ENCODE results near the gene TMEM190. TPM values are rescaled to one million over a fixed set of nuclear protein-coding genes. Genes with fewer than 3 reads are reported as not detected.

Gene TMEM190
- total and polyA plus RNA-seq, 2 of the 8 experiments (the other 6 are each of a cell fraction or from before 2014, with no cell fraction given) = 1.6 TPM; not detected in 1

GRCh38 chr19:55419103-55419502, 42.5 kb downstream of the TMEM190 start:
- Histone ChIP-seq H3K79me1 (ENCODE audit: low read depth, low read length) (no peaks in the 10 kb centered on the region), H3K23ac (ENCODE audit: insufficient read length) (no peak overlapping the region), H4K5ac (ENCODE audit: insufficient read length, low read depth, low read length) (no peak overlapping the region), H2BK120ac (replicated peaks; ENCODE audit: low read depth, low read length) (no peak overlapping the region), H3K9me3 (ENCODE audit: insufficient read depth in 2 of 2, low read depth in 1 of 2, low read length in 1 of 2) (no peaks in the 10 kb centered on the region; a peak in 1 of 4 replicates), H3K27ac (ENCODE audit: low read depth, low read length) (no peak overlapping the region), H2BK12ac (ENCODE audit: low read depth, low read length) (no peak overlapping the region), H3K36me3 (ENCODE audit: control insufficient read depth in 2 of 4, insufficient read depth in 4 of 4, low read length in 3 of 4) (no peaks in the 10 kb centered on the region), H2AK5ac (ENCODE audit: low read depth, low read length) (peak overlapping the region; percentile 65; the same call in 1 of the 2 replicates), H2AFZ (ENCODE audit: low read length) (no peak overlapping the region), H3K9ac (replicated peaks in 1 of 4; ENCODE audit: extremely low read depth in 1 of 4, low read depth in 3 of 4, low read length in 3 of 4) (no peak overlapping the region), H3K18ac (ENCODE audit: extremely low read depth, low read length) (no peak overlapping the region), H2BK5ac (ENCODE audit: low read depth, low read length) (no peak overlapping the region), H4K91ac (replicated peaks; ENCODE audit: insufficient read length, low read length) (no peak overlapping the region), H2BK15ac (ENCODE audit: low read length) (no peak overlapping the region), H3K56ac (replicated peaks; ENCODE audit: insufficient read length, low read depth, low read length) (no peak overlapping the region), H3K23me2 (ENCODE audit: low read depth, low read length) (no peaks in the 10 kb centered on the region), H3K14ac (ENCODE audit: insufficient read length) (no peak overlapping the region), H3K4me2 (ENCODE audit: insufficient read depth in 1 of 2, low read depth in 2 of 2, low read length in 2 of 2) (no peak overlapping the region), H4K8ac (ENCODE audit: extremely low read depth, insufficient read depth, low read length) (no peak overlapping the region), H3K4ac (replicated peaks; ENCODE audit: insufficient read length, low read depth, low read length) (no peak overlapping the region), H3K4me1 (replicated peaks in 1 of 4; ENCODE audit: control insufficient read depth in 3 of 4, insufficient read depth in 4 of 4, low read length in 3 of 4) (peaks cover 0 to 2% (median 0%) of the 10 kb centered on the region in 4 experiments; a peak in 1 of 7 replicates), H3K79me2 (ENCODE audit: control insufficient read depth in 1 of 2, insufficient read depth in 2 of 2, low read length in 2 of 2) (no peaks in the 10 kb centered on the region), H2BK20ac (ENCODE audit: low read length) (no peak overlapping the region), H3K4me3 (ENCODE audit: extremely low read depth in 1 of 4, insufficient read depth in 2 of 4, low read depth in 3 of 4, low read length in 4 of 4) (no peak overlapping the region), H4K20me1 (replicated peaks in 1 of 2; ENCODE audit: control insufficient read depth in 1 of 2, insufficient read depth in 2 of 2, low read length in 2 of 2) (no peaks in the 10 kb centered on the region), H3K27me3 (replicated peaks in 1 of 4; ENCODE audit: control insufficient read depth in 3 of 4, extremely low read depth in 1 of 4, insufficient read depth in 3 of 4, low read length in 3 of 4) (peaks cover 0 to 9% (median 2%) of the 10 kb centered on the region in 4 experiments; a peak in 2 of 7 replicates)
- CTCF ChIA-PET (ENCODE audit: partially characterized antibody) = interaction anchor here (0.6 to 4.3 kb wide), 30 partner anchors 9 to 500 kb away, joined by 3 to 17 read pairs (median 5); partner anchors contain the start of gene SHISA7
- FAIRE-seq (no peak), DNase-seq (ENCODE audit: low read depth in 1 of 2, low spot score in 2 of 2) (no peak)
- WGBS, 2 experiments (ENCODE audit: extremely low coverage in 1 of 2, insufficient coverage in 1 of 2, insufficient read length in 1 of 2, insufficient replicate concordance in 2 of 2, low coverage in 1 of 2, low lambda C conversion rate in 2 of 2, missing lambda C conversion rate in 1 of 2) = 84% methylated on average over 5 of the region's 5 CpGs; no CpG with 5 or more reads in 1 of the 2 experiments
- POLR2A ChIA-PET (ENCODE audit: partially characterized antibody) = interaction anchor here (0.9 to 34.6 kb wide), 5 partner anchors 10 to 70 kb away, joined by 3 to 874 read pairs (median 4); partner anchors contain the start of genes RPL28, TMEM238 and UBE2S
- TF ChIP-seq POLR2A (IDR thresholded peaks at IDR 0.05; ENCODE audit: control extremely low read depth in 1 of 2, low read depth in 2 of 2, low read length in 2 of 2) (no peak), ZNF274 (IDR thresholded peaks at IDR 0.05; ENCODE audit: borderline replicate concordance, extremely low read depth, low read length) (no peak), E2F6 (IDR thresholded peaks at IDR 0.05) (no peak), EP300 (IDR thresholded peaks at IDR 0.05; ENCODE audit: borderline replicate concordance in 1 of 2, low read depth in 2 of 2, low read length in 2 of 2) (no peak), TAF7 (optimal IDR thresholded peaks at IDR 0.05; ENCODE audit: borderline replicate concordance, low read depth, low read length) (no peak), FOSL1 (IDR thresholded peaks at IDR 0.05; ENCODE audit: insufficient read depth, low read depth, low read length) (no peak), MAFK (IDR thresholded peaks at IDR 0.05; ENCODE audit: low read depth, low read length) (no peak)
